CD4-positive, alpha-beta T cell (primary cell): Measurements from ENCODE around the gene OTOP3. TPM values are rescaled to one million over a fixed set of nuclear protein-coding genes. Genes with fewer than 3 reads are reported as not detected.

Experiments used
- ATAC-seq: fragments of 200-7000 bp; cut with Tn5 transposase; one replicate; pipeline ENCODE4 v1.10.0; 2022; ENCODE audit warnings: mild to moderate bottlenecking; ENCODE audit not compliant: poor library complexity
- CTCF ChIA-PET: fragments of 350-600 bp; sonication (Branson Sonifier 250); formaldehyde crosslinking; loops from one replicate; lab custom pipeline; 2021; ENCODE audit warnings: antibody characterized with exemption, inconsistent platforms; lab: Charles Lee
- POLR2A ChIA-PET: fragments of 350-600 bp; sonication (Branson Sonifier 250); formaldehyde crosslinking; loops from one replicate; lab custom pipeline; 2021; ENCODE audit warnings: antibody characterized with exemption, inconsistent platforms; lab: Charles Lee
- DNase-seq, 14 experiments: peaks; one replicate each; pipeline ENCODE4 v3.0.0-alpha.2; 2013 to 2020; ENCODE audit warnings: mixed read lengths in 2 of 14
- H3K27ac ChIP-seq, 2 donors: one replicate each; pipeline versions ENCODE4 v1.5.1 to v1.7.0; 2013; ENCODE audit warnings: low read length in 2 of 2, low read depth in 1 of 2, mild to moderate bottlenecking in 1 of 2
- H3K27me3 ChIP-seq, 2 experiments: 1 replicate in 1 of 2; 2 replicates in 1 of 2; pipeline versions ENCODE4 v1.6.1 to v1.7.0; 2013; ENCODE audit warnings: low read length in 2 of 2, control low read depth in 1 of 2, mild to moderate bottlenecking in 1 of 2, moderate library complexity in 1 of 2; ENCODE audit not compliant: insufficient read depth in 2 of 2, control insufficient read depth in 1 of 2
- H3K36me3 ChIP-seq: one replicate; pipeline ENCODE4 v1.6.1; 2013; ENCODE audit warnings: low read length, control low read depth; ENCODE audit not compliant: insufficient read depth
- H3K4me1 ChIP-seq: one replicate; pipeline ENCODE4 v1.6.1; 2013; ENCODE audit warnings: low read length, control low read depth; ENCODE audit not compliant: insufficient read depth
- H3K4me3 ChIP-seq: one replicate; pipeline ENCODE4 v1.5.1; 2013; ENCODE audit warnings: mild to moderate bottlenecking, low read length, moderate library complexity
- H3K9me3 ChIP-seq, 2 experiments: 1 replicate in 1 of 2; 2 replicates in 1 of 2; pipeline versions ENCODE4 v1.6.1 to v1.7.0; 2013; ENCODE audit warnings: low read length in 2 of 2, mild to moderate bottlenecking in 2 of 2, control low read depth in 1 of 2, moderate library complexity in 1 of 2; ENCODE audit not compliant: control insufficient read depth in 1 of 2, insufficient read depth in 1 of 2
- H3K27ac Mint-ChIP-seq: one replicate; pipeline ENCODE4 v1.8.0; 2020; ENCODE audit warnings: mixed read lengths
- H3K27me3 Mint-ChIP-seq: one replicate; pipeline ENCODE4 v1.8.0; 2021; ENCODE audit warnings: mixed read lengths
- H3K36me3 Mint-ChIP-seq: one replicate; pipeline ENCODE4 v1.8.0; 2021; ENCODE audit warnings: low read depth, mixed read lengths
- H3K4me1 Mint-ChIP-seq: one replicate; pipeline ENCODE4 v1.8.0; 2021; ENCODE audit warnings: low read depth, mixed read lengths
- H3K4me3 Mint-ChIP-seq: one replicate; pipeline ENCODE4 v1.8.0; 2020; ENCODE audit warnings: mild to moderate bottlenecking, mixed read lengths
- H3K9me3 Mint-ChIP-seq: one replicate; pipeline ENCODE4 v1.8.0; 2020; ENCODE audit warnings: mixed read lengths
- intact Hi-C, 2 experiments: fragments of 100-400 bp; cut with DNase I in 1 of 2; cut with micrococcal nuclease in 1 of 2; formaldehyde crosslinking; loops; one replicate each; pipeline versions ENCODE4 v1.15.1 to v1.9.0; 2023 to 2025; cut with DNase I, micrococcal nuclease
- total RNA-seq, 174 experiments: library from RNA in 2 of 174; stranded (reverse) in 2 of 174; gene quantifications; one replicate each; pipeline ENCODE4 v1.2.3 and lab custom pipeline; 2021 to 2026
- TF ChIP-seq, protein P1 (sequence below): fragments of 200-600 bp; IDR thresholded peaks from one replicate; pipeline ENCODE4 v1.8.0; 2022; ENCODE audit warnings: antibody characterized with exemption, mild to moderate bottlenecking

OTOP3 gene
- total RNA-seq, 2 experiments from 2014 or later, result not detected

DNA sequence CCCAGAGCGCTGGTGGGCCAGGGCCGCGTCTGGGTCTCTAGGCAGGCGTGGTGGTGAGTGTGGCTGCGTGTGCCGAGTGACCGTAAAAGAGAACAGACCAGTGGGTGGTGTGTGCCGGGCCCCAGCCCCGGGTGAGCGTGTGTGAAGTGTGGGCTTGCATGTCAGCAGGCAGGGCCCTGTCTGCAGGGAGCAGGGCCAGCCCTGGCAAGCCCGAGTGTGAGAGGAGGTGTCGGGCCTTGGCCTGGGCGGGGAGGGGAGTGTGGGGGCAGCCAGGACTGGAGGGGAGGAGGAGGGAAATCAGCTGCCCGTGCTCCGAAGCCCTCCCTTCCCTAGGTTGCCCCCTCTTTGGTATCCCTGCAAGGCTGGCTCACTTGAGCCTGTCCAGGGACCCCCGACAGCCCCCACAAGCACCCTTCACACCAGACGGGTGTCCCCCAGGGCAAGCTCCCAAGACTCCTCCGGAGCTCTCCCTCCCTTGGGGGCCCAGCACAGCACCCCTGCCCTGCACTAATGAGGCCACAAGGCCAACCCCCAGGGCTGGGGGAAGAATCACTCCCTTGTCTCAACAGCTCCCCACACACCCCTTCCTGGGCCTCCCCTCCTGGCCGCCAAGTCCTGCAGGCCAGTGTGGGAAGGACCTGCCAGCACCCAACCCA, 14.5 kb upstream of the OTOP3 start:
- Histone ChIP-seq H3K36me3 (no peaks in the 10 kb centered on the region), H3K4me3 (no peak overlapping the region), H3K9me3 (peaks cover 0 to 16% of the 10 kb centered on the region in 2 experiments), H3K27me3 (peaks cover 41 to 51% of the 10 kb centered on the region in 2 experiments), H3K27ac (no peak overlapping the region), H3K4me1 (peaks cover 31% of the 10 kb centered on the region)
- ATAC-seq (no peak), DNase-seq (no peak)
- intact Hi-C loops, result loop anchor here in 1 of 2 experiments (5.0 kb wide), 1 partner anchor 491 kb away; no protein-coding TSS in a partner anchor
- peaks cover 15% of the 10 kb centered on the region for H3K4me1 Mint-ChIP-seq
- no peaks in the 10 kb centered on the region for H3K36me3 Mint-ChIP-seq
- H3K4me3 Mint-ChIP-seq, result no peak overlapping the region
- ChIA-PET CTCF (no interaction called here), POLR2A (no interaction called here)
- no peaks in the 10 kb centered on the region for H3K9me3 Mint-ChIP-seq
- TF ChIP-seq, protein P1, sequence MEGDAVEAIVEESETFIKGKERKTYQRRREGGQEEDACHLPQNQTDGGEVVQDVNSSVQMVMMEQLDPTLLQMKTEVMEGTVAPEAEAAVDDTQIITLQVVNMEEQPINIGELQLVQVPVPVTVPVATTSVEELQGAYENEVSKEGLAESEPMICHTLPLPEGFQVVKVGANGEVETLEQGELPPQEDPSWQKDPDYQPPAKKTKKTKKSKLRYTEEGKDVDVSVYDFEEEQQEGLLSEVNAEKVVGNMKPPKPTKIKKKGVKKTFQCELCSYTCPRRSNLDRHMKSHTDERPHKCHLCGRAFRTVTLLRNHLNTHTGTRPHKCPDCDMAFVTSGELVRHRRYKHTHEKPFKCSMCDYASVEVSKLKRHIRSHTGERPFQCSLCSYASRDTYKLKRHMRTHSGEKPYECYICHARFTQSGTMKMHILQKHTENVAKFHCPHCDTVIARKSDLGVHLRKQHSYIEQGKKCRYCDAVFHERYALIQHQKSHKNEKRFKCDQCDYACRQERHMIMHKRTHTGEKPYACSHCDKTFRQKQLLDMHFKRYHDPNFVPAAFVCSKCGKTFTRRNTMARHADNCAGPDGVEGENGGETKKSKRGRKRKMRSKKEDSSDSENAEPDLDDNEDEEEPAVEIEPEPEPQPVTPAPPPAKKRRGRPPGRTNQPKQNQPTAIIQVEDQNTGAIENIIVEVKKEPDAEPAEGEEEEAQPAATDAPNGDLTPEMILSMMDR, result no peak
- H3K27me3 Mint-ChIP-seq, result peaks cover 66% of the 10 kb centered on the region
- no peak overlapping the region for H3K27ac Mint-ChIP-seq

DNA sequence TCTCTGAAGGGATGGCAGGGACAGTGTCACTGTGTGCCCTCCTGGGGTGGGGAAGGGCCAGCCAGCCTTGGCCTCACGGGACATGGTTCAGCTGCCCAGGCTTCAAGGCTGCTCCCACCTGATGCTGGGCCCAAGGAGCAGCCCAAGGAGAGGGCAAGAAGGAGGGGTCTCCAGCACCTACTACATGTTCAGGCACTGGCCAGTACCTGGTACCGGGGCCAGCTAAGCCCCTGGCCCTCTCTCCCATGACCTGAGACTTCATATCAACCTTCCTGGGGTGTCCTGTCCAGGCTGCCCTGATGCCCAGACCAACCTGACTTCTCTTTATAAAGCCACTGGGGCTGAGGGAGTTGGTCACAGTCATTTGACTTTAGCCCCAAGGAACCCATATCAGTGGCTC, 13.9 kb upstream of the OTOP3 start:
- Histone ChIP-seq H3K4me3 (no peak overlapping the region), H3K9me3 (peaks cover 0 to 16% of the 10 kb centered on the region in 2 experiments), H3K27me3 (peaks cover 40 to 57% of the 10 kb centered on the region in 2 experiments), H3K36me3 (no peaks in the 10 kb centered on the region), H3K4me1 (peaks cover 31% of the 10 kb centered on the region), H3K27ac (no peak overlapping the region)
- peaks cover 15% of the 10 kb centered on the region for H3K4me1 Mint-ChIP-seq
- H3K4me3 Mint-ChIP-seq, result no peak overlapping the region
- peaks cover 70% of the 10 kb centered on the region for H3K27me3 Mint-ChIP-seq
- ChIA-PET POLR2A (no interaction called here), CTCF (no interaction called here)
- intact Hi-C loops, result loop anchor here in 1 of 2 experiments (5.0 kb wide), 1 partner anchor 491 kb away; no protein-coding TSS in a partner anchor
- no peak overlapping the region for H3K27ac Mint-ChIP-seq
- TF ChIP-seq, protein P1, result no peak
- ATAC-seq, result no peak
- no peak for DNase-seq
- no peaks in the 10 kb centered on the region for H3K36me3 Mint-ChIP-seq
- no peaks in the 10 kb centered on the region for H3K9me3 Mint-ChIP-seq

DNA sequence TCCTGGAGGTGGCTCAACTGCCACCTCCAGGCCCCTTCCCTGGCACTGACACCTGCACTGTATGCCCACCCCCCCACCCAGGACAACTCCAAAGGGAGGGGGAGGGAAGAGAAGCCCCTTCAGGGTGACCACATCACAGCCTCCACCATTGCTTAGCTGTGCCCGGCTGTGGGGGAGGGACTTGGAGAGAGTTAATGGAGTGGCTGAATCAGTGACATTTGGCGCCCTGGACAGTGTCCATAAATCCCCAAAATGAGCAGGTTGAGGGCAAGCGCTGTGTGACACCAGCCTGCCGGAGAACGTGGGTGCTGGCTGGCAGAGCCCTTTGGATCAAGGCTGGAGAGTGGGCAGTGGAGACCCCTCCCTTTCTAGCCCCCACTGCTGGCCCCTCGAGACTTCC, 13.5 kb upstream of the OTOP3 start:
- DNase-seq (no peak), ATAC-seq (no peak)
- CTCF ChIA-PET, result no interaction called here
- Mint-ChIP-seq H3K4me1 (peaks cover 15% of the 10 kb centered on the region), H3K27me3 (peaks cover 69% of the 10 kb centered on the region), H3K4me3 (no peak overlapping the region), H3K9me3 (no peaks in the 10 kb centered on the region), H3K27ac (no peak overlapping the region), H3K36me3 (no peaks in the 10 kb centered on the region)
- Histone ChIP-seq H3K27ac (no peak overlapping the region), H3K4me1 (peaks cover 31% of the 10 kb centered on the region), H3K9me3 (peaks cover 0 to 16% of the 10 kb centered on the region in 2 experiments), H3K27me3 (peaks cover 43 to 57% of the 10 kb centered on the region in 2 experiments), H3K36me3 (no peaks in the 10 kb centered on the region), H3K4me3 (no peak overlapping the region)
- POLR2A ChIA-PET, result no interaction called here
- intact Hi-C loops, result loop anchor here in 1 of 2 experiments (5.0 kb wide), 1 partner anchor 490 kb away; no protein-coding TSS in a partner anchor
- TF ChIP-seq, protein P1, result no peak
